HepG2 (cell line): ENCODE data around the gene ZAR1L.

Source experiments
- BCL6 ChIP-seq: IDR thresholded peaks from 2 replicates; pipeline ENCODE4 v1.6.1; 2016; ENCODE audit warnings: missing genetic modification reagents, missing compliant biosample characterization
- KLF13 ChIP-seq: sonication (generic); formaldehyde crosslinking; IDR thresholded peaks from 2 replicates; pipeline ENCODE4 v1.4.0; 2020; ENCODE audit warnings: mild to moderate bottlenecking, missing genetic modification reagents
- RAD21 ChIP-seq: fragments of 450-650 bp; formaldehyde crosslinking; IDR thresholded peaks from 2 replicates; pipeline ENCODE4 v1.5.0; 2020; ENCODE audit warnings: mild to moderate bottlenecking
- TF ChIP-seq, protein P1 (sequence below): sonication (generic); formaldehyde crosslinking; IDR thresholded peaks from 2 replicates; pipeline ENCODE4 v1.4.0; 2020; ENCODE audit warnings: mild to moderate bottlenecking, missing genetic modification reagents, borderline replicate concordance
- TF ChIP-seq, protein P2 (sequence below): sonication (generic); formaldehyde crosslinking; IDR thresholded peaks from 2 replicates; pipeline ENCODE4 v1.4.0; 2020; ENCODE audit warnings: mild to moderate bottlenecking, missing genetic modification reagents
- TF ChIP-seq, protein P3 (sequence below): sonication (generic); formaldehyde crosslinking; IDR thresholded peaks from 2 replicates; pipeline ENCODE4 v1.5.0; 2020; ENCODE audit warnings: missing genetic modification reagents, mild to moderate bottlenecking, borderline replicate concordance

DNA sequence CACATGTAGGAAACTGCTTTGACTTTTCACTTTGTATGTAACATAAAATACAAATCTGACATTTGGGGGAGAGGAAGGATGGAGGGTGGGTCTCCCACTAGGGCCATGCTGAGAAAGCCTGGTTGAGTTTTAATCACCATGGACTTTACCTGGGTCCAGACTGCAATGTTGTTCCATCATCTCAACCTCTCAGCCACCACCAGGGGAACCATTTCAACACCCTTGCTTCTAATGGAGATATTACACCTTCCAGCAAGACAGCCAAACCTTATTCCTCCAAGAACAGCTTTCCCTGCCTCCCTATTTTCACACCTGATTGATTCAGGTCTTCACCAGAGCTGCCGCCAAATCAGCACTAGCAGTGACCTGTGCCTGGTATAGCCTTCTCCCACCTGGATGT is 56.0 kb downstream of the ZAR1L start:
- TF ChIP-seq, protein P1, sequence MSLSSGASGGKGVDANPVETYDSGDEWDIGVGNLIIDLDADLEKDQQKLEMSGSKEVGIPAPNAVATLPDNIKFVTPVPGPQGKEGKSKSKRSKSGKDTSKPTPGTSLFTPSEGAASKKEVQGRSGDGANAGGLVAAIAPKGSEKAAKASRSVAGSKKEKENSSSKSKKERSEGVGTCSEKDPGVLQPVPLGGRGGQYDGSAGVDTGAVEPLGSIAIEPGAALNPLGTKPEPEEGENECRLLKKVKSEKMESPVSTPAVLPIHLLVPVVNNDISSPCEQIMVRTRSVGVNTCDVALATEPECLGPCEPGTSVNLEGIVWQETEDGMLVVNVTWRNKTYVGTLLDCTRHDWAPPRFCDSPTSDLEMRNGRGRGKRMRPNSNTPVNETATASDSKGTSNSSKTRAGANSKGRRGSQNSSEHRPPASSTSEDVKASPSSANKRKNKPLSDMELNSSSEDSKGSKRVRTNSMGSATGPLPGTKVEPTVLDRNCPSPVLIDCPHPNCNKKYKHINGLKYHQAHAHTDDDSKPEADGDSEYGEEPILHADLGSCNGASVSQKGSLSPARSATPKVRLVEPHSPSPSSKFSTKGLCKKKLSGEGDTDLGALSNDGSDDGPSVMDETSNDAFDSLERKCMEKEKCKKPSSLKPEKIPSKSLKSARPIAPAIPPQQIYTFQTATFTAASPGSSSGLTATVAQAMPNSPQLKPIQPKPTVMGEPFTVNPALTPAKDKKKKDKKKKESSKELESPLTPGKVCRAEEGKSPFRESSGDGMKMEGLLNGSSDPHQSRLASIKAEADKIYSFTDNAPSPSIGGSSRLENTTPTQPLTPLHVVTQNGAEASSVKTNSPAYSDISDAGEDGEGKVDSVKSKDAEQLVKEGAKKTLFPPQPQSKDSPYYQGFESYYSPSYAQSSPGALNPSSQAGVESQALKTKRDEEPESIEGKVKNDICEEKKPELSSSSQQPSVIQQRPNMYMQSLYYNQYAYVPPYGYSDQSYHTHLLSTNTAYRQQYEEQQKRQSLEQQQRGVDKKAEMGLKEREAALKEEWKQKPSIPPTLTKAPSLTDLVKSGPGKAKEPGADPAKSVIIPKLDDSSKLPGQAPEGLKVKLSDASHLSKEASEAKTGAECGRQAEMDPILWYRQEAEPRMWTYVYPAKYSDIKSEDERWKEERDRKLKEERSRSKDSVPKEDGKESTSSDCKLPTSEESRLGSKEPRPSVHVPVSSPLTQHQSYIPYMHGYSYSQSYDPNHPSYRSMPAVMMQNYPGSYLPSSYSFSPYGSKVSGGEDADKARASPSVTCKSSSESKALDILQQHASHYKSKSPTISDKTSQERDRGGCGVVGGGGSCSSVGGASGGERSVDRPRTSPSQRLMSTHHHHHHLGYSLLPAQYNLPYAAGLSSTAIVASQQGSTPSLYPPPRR (CRISPR knock-in tag) = no peak
- TF ChIP-seq BCL6 (CRISPR knock-in tag) = no peak
- TF ChIP-seq KLF13 (CRISPR knock-in tag) = no peak
- TF ChIP-seq, protein P2, sequence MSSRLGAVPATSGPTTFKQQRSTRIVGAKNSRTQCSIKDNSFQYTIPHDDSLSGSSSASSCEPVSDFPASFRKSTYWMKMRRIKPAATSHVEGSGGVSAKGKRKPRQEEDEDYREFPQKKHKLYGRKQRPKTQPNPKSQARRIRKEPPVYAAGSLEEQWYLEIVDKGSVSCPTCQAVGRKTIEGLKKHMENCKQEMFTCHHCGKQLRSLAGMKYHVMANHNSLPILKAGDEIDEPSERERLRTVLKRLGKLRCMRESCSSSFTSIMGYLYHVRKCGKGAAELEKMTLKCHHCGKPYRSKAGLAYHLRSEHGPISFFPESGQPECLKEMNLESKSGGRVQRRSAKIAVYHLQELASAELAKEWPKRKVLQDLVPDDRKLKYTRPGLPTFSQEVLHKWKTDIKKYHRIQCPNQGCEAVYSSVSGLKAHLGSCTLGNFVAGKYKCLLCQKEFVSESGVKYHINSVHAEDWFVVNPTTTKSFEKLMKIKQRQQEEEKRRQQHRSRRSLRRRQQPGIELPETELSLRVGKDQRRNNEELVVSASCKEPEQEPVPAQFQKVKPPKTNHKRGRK (CRISPR knock-in tag) = no peak
- TF ChIP-seq, protein P3, sequence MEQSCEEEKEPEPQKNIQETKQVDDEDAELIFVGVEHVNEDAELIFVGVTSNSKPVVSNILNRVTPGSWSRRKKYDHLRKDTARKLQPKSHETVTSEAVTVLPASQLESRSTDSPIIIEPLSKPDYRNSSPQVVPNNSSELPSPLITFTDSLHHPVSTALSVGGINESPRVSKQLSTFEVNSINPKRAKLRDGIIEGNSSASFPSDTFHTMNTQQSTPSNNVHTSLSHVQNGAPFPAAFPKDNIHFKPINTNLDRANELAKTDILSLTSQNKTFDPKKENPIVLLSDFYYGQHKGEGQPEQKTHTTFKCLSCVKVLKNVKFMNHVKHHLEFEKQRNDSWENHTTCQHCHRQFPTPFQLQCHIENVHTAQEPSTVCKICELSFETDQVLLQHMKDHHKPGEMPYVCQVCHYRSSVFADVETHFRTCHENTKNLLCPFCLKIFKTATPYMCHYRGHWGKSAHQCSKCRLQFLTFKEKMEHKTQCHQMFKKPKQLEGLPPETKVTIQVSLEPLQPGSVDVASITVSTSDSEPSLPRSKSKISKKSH (CRISPR knock-in tag) = no peak
- TF ChIP-seq RAD21 = no peak
